OCI-LY7 (cell line): ENCODE measurements around the gene OLFM3.

ENCODE experiments used
- EZH2phosphoT487 ChIP-seq: fragments of 200-600 bp; sonication (generic); IDR thresholded peaks from 2 replicates; pipeline ENCODE4 v1.6.1; 2018; ENCODE audit warnings: low read depth, borderline replicate concordance, mild to moderate bottlenecking, mixed run types, antibody characterized with exemption, low read length, moderate library complexity, mixed read lengths
- TF ChIP-seq, protein P1 (sequence below): fragments of 200-600 bp; sonication (generic); conservative IDR thresholded peaks from 2 replicates; pipeline ENCODE4 v1.5.1; 2014; ENCODE audit warnings: mild to moderate bottlenecking, antibody characterized with exemption, low read length, moderate library complexity, mixed read lengths

GRCh38 chr1:102002057-102002456 lies 5.3 kb upstream of the OLFM3 start:
- no peak for TF ChIP-seq EZH2phosphoT487
- TF ChIP-seq, protein P1, sequence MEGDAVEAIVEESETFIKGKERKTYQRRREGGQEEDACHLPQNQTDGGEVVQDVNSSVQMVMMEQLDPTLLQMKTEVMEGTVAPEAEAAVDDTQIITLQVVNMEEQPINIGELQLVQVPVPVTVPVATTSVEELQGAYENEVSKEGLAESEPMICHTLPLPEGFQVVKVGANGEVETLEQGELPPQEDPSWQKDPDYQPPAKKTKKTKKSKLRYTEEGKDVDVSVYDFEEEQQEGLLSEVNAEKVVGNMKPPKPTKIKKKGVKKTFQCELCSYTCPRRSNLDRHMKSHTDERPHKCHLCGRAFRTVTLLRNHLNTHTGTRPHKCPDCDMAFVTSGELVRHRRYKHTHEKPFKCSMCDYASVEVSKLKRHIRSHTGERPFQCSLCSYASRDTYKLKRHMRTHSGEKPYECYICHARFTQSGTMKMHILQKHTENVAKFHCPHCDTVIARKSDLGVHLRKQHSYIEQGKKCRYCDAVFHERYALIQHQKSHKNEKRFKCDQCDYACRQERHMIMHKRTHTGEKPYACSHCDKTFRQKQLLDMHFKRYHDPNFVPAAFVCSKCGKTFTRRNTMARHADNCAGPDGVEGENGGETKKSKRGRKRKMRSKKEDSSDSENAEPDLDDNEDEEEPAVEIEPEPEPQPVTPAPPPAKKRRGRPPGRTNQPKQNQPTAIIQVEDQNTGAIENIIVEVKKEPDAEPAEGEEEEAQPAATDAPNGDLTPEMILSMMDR = no peak
